Measurements from ENCODE around the gene ADAP1.

DNA sequence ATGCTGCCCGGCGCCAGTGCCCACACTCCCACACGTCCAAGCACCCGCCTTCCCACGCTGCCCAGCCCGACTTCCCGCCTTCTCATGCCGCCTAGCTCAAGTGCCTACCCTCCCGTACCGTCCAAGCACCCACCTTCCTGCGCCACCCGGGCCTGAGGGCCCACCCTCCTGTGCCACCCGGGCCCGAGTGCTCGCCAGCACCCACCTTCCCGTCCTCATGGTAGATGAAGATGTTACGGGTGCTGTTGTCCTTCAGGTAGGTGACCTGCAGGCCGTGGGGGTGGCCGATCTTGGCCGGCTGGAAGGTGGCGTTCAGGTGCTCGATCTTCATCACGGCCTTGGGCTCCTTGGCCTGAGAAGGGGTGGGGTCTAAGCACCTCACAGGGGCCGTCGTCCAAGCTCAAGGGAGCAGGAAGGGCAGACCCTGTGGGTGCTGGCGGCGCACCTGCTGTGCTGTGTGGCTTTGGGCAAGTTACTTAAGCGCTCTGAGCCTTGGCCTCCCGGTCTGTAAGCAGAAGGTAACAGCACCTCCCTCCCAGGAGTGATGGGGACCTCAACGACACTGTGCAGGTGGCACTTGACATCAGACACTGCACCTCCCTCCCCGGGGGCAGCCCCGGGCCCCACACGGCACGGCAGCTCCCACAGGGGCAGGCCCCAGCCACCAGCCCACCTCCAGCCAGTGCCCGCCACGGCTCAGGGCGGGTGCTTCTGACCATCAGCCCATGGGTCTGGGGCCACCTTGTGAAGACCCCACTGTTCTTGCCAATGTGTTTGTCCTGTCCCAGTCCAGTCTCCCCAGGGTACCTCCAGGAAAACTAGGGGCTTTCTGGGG lies 50.3 kb downstream of the ADAP1 start:
- TF ChIP-seq POLR2AphosphoS2 (IDR thresholded peaks at IDR 0.05; ENCODE audit: low read depth, low read length) (no peak), KAT8 (CRISPR knock-in tag; IDR thresholded peaks at IDR 0.05) (no peak), CEBPB (IDR thresholded peaks at IDR 0.05; ENCODE audit: borderline replicate concordance, low read depth, low read length) (no peak), ZFP1 (CRISPR knock-in tag; IDR thresholded peaks at IDR 0.05) (no peak), ZBTB1 (CRISPR knock-in tag; IDR thresholded peaks at IDR 0.05; ENCODE audit: borderline replicate concordance) (no peak), RAD21 (CRISPR knock-in tag; IDR thresholded peaks at IDR 0.05) (no peak), SRSF1 (optimal IDR thresholded peaks at IDR 0.05; ENCODE audit: low read depth, low read length) (no peak)
- TF ChIP-seq, protein P1, sequence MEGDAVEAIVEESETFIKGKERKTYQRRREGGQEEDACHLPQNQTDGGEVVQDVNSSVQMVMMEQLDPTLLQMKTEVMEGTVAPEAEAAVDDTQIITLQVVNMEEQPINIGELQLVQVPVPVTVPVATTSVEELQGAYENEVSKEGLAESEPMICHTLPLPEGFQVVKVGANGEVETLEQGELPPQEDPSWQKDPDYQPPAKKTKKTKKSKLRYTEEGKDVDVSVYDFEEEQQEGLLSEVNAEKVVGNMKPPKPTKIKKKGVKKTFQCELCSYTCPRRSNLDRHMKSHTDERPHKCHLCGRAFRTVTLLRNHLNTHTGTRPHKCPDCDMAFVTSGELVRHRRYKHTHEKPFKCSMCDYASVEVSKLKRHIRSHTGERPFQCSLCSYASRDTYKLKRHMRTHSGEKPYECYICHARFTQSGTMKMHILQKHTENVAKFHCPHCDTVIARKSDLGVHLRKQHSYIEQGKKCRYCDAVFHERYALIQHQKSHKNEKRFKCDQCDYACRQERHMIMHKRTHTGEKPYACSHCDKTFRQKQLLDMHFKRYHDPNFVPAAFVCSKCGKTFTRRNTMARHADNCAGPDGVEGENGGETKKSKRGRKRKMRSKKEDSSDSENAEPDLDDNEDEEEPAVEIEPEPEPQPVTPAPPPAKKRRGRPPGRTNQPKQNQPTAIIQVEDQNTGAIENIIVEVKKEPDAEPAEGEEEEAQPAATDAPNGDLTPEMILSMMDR (CRISPR knock-in tag; IDR thresholded peaks at IDR 0.05): no peak
- TF ChIP-seq, protein P2, sequence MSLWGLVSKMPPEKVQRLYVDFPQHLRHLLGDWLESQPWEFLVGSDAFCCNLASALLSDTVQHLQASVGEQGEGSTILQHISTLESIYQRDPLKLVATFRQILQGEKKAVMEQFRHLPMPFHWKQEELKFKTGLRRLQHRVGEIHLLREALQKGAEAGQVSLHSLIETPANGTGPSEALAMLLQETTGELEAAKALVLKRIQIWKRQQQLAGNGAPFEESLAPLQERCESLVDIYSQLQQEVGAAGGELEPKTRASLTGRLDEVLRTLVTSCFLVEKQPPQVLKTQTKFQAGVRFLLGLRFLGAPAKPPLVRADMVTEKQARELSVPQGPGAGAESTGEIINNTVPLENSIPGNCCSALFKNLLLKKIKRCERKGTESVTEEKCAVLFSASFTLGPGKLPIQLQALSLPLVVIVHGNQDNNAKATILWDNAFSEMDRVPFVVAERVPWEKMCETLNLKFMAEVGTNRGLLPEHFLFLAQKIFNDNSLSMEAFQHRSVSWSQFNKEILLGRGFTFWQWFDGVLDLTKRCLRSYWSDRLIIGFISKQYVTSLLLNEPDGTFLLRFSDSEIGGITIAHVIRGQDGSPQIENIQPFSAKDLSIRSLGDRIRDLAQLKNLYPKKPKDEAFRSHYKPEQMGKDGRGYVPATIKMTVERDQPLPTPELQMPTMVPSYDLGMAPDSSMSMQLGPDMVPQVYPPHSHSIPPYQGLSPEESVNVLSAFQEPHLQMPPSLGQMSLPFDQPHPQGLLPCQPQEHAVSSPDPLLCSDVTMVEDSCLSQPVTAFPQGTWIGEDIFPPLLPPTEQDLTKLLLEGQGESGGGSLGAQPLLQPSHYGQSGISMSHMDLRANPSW (CRISPR knock-in tag; IDR thresholded peaks at IDR 0.05; ENCODE audit: borderline replicate concordance): no peak
- TF ChIP-seq, protein P3, sequence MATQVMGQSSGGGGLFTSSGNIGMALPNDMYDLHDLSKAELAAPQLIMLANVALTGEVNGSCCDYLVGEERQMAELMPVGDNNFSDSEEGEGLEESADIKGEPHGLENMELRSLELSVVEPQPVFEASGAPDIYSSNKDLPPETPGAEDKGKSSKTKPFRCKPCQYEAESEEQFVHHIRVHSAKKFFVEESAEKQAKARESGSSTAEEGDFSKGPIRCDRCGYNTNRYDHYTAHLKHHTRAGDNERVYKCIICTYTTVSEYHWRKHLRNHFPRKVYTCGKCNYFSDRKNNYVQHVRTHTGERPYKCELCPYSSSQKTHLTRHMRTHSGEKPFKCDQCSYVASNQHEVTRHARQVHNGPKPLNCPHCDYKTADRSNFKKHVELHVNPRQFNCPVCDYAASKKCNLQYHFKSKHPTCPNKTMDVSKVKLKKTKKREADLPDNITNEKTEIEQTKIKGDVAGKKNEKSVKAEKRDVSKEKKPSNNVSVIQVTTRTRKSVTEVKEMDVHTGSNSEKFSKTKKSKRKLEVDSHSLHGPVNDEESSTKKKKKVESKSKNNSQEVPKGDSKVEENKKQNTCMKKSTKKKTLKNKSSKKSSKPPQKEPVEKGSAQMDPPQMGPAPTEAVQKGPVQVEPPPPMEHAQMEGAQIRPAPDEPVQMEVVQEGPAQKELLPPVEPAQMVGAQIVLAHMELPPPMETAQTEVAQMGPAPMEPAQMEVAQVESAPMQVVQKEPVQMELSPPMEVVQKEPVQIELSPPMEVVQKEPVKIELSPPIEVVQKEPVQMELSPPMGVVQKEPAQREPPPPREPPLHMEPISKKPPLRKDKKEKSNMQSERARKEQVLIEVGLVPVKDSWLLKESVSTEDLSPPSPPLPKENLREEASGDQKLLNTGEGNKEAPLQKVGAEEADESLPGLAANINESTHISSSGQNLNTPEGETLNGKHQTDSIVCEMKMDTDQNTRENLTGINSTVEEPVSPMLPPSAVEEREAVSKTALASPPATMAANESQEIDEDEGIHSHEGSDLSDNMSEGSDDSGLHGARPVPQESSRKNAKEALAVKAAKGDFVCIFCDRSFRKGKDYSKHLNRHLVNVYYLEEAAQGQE (IDR thresholded peaks at IDR 0.05; ENCODE audit: borderline replicate concordance in 1 of 2, low read depth in 1 of 2, low read length in 2 of 2): no peak
- TF ChIP-seq, protein P4, sequence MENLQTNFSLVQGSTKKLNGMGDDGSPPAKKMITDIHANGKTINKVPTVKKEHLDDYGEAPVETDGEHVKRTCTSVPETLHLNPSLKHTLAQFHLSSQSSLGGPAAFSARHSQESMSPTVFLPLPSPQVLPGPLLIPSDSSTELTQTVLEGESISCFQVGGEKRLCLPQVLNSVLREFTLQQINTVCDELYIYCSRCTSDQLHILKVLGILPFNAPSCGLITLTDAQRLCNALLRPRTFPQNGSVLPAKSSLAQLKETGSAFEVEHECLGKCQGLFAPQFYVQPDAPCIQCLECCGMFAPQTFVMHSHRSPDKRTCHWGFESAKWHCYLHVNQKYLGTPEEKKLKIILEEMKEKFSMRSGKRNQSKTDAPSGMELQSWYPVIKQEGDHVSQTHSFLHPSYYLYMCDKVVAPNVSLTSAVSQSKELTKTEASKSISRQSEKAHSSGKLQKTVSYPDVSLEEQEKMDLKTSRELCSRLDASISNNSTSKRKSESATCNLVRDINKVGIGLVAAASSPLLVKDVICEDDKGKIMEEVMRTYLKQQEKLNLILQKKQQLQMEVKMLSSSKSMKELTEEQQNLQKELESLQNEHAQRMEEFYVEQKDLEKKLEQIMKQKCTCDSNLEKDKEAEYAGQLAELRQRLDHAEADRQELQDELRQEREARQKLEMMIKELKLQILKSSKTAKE (CRISPR knock-in tag; IDR thresholded peaks at IDR 0.05; ENCODE audit: borderline replicate concordance): no peak
